Measurements from ENCODE around the gene FHOD1.

The FHOD1 gene

GRCh38 chr16:67229906-67230808, 17.1 kb downstream of the FHOD1 start:
- no peak overlapping the region for H3K4ac ChIP-seq (ENCODE audit: low read length)
- H2AK5ac ChIP-seq (ENCODE audit: low read depth, low read length): no peak overlapping the region
- H3K9ac ChIP-seq (ENCODE audit: low read depth, low read length, poor library complexity): no peak overlapping the region
- H3K14ac ChIP-seq (ENCODE audit: low read length): no peak overlapping the region
- H3K23ac ChIP-seq (ENCODE audit: low read depth, low read length, poor library complexity): peak overlapping the region; percentile 61
- H3K79me1 ChIP-seq (ENCODE audit: low read depth, low read length): peaks cover 7% of the 10 kb centered on the region
- H3K4me3 ChIP-seq (ENCODE audit: low read length in 2 of 2): no peak overlapping the region
- WGBS, 2 donors (ENCODE audit: extremely low coverage in 2 of 2, insufficient read length in 2 of 2, insufficient replicate concordance in 1 of 2): no CpG with 5 or more reads among the region's 32 CpGs
- H4K91ac ChIP-seq (ENCODE audit: low read depth, low read length, poor library complexity): no peak overlapping the region
- H2AFZ ChIP-seq (ENCODE audit: low read length): no peak overlapping the region
- H2BK120ac ChIP-seq (ENCODE audit: low read depth, low read length): no peak overlapping the region
- H4K8ac ChIP-seq (ENCODE audit: low read depth, low read length): peak overlapping the region; percentile 49
- H2BK12ac ChIP-seq (ENCODE audit: low read length): no peak overlapping the region
- no peak overlapping the region for H3K27ac ChIP-seq (replicated peaks; ENCODE audit: low read length)
- H3K4me2 ChIP-seq (ENCODE audit: insufficient read depth, low read length, poor library complexity, severe bottlenecking): no peak overlapping the region
- no peak for DNase-seq (ENCODE audit: low spot score)
- H2BK15ac ChIP-seq (ENCODE audit: low read length): no peak overlapping the region
- H3K27me3 ChIP-seq (ENCODE audit: control insufficient read depth in 3 of 3, insufficient read depth in 3 of 3, low read depth in 1 of 3, low read length in 3 of 3): peaks cover 0 to 2% (median 0%) of the 10 kb centered on the region in 3 experiments
- peaks cover 10 to 13% of the 10 kb centered on the region in 2 donors for H3K4me1 ChIP-seq (ENCODE audit: control insufficient read depth in 2 of 2, insufficient read depth in 1 of 2, low read depth in 1 of 2, low read length in 2 of 2)
- H2BK5ac ChIP-seq (ENCODE audit: low read length): no peak overlapping the region
- H3K36me3 ChIP-seq (replicated peaks in 1 of 2; ENCODE audit: control insufficient read depth in 2 of 2, insufficient read depth in 2 of 2, low read length in 2 of 2): peaks cover 31 to 63% of the 10 kb centered on the region in 2 donors
- no peak overlapping the region for H3K18ac ChIP-seq (ENCODE audit: low read length)
- no peaks in the 10 kb centered on the region for H3K9me3 ChIP-seq (replicated peaks in 1 of 2; ENCODE audit: control insufficient read depth in 2 of 2, insufficient read depth in 1 of 2, low read depth in 1 of 2, low read length in 2 of 2)

DNA sequence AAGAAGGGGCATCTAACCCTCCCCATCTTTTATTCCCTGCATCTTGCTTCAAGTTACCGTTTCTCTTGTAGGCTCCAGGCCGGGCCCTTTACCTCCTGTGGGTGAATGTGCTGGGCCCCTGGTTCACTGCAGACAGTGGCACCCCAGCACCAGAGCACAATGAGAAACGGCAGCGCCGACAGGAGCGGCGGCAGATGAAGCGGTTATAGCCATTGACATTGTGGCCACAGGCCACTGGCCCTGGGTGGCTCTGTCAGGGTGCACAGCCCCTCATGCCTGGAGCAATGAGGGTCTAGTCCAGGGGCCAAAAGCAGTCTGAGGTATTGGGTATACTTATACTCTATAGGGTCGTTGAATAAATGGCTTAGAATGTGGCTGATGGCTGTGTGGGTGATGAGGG, 18.4 kb downstream of the FHOD1 start:
- Histone ChIP-seq H3K9ac (ENCODE audit: low read depth, low read length, poor library complexity) (no peak overlapping the region), H3K4me3 (ENCODE audit: low read length in 2 of 2) (no peak overlapping the region), H2BK5ac (ENCODE audit: low read length) (no peak overlapping the region), H3K27me3 (ENCODE audit: control insufficient read depth in 3 of 3, insufficient read depth in 3 of 3, low read depth in 1 of 3, low read length in 3 of 3) (peaks cover 0 to 2% (median 0%) of the 10 kb centered on the region in 3 experiments), H2BK12ac (ENCODE audit: low read length) (no peak overlapping the region), H3K79me1 (ENCODE audit: low read depth, low read length) (peaks cover 7% of the 10 kb centered on the region), H3K18ac (ENCODE audit: low read length) (no peak overlapping the region), H2BK120ac (ENCODE audit: low read depth, low read length) (no peak overlapping the region), H4K91ac (ENCODE audit: low read depth, low read length, poor library complexity) (no peak overlapping the region), H3K4me2 (ENCODE audit: insufficient read depth, low read length, poor library complexity, severe bottlenecking) (no peak overlapping the region), H2AK5ac (ENCODE audit: low read depth, low read length) (no peak overlapping the region), H3K36me3 (replicated peaks in 1 of 2; ENCODE audit: control insufficient read depth in 2 of 2, insufficient read depth in 2 of 2, low read length in 2 of 2) (peaks cover 31 to 54% of the 10 kb centered on the region in 2 donors), H3K14ac (ENCODE audit: low read length) (no peak overlapping the region), H4K8ac (ENCODE audit: low read depth, low read length) (no peak overlapping the region), H3K9me3 (replicated peaks in 1 of 2; ENCODE audit: control insufficient read depth in 2 of 2, insufficient read depth in 1 of 2, low read depth in 1 of 2, low read length in 2 of 2) (no peaks in the 10 kb centered on the region), H3K27ac (replicated peaks; ENCODE audit: low read length) (no peak overlapping the region), H2BK15ac (ENCODE audit: low read length) (no peak overlapping the region), H3K4ac (ENCODE audit: low read length) (no peak overlapping the region), H3K4me1 (ENCODE audit: control insufficient read depth in 2 of 2, insufficient read depth in 1 of 2, low read depth in 1 of 2, low read length in 2 of 2) (peaks cover 10 to 13% of the 10 kb centered on the region in 2 donors), H3K23ac (ENCODE audit: low read depth, low read length, poor library complexity) (no peak overlapping the region), H2AFZ (ENCODE audit: low read length) (no peak overlapping the region)
- no CpG with 5 or more reads among the region's 9 CpGs for WGBS, 2 donors (ENCODE audit: extremely low coverage in 2 of 2, insufficient read length in 2 of 2, insufficient replicate concordance in 1 of 2)
- no peak for DNase-seq (ENCODE audit: low spot score)

DNA sequence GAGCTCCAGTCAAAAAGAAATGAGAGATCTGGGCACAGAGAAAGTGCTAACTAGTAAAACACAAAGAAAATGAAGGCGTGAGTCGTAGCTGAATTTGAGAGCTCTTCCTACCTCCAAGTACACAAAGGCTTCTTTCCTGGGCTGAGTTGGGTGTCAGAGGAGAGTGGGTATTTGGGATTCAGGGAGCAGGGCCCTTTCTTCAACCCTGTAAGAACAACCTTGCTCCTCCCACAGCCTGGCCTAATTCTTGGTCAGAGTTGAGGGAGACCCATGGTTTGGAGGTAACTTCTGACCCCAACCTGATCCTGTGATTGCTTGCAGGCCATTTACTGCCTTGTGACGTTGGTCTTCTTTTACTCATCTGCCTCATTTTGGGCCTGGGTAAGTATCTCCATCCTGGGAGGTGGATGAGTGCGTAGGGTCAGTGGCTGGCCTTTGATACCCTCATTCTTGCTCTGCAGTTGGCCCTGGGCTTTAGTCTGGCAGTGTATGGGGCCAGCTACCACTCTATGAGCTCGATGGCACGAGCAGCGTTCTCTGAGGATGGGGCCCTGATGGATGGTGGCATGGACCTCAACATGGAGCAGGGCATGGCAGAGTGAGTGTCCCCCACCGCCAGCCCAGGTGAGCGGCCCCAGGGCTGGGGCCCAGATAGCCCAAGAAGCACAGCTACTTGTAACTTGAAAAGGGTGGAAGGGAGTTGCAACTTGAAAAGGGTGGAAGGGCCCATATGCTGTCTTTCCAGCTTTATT, 19.1 kb downstream of the FHOD1 start:
- Histone ChIP-seq H2BK120ac (ENCODE audit: low read depth, low read length) (no peak overlapping the region), H4K8ac (ENCODE audit: low read depth, low read length) (no peak overlapping the region), H3K36me3 (replicated peaks in 1 of 2; ENCODE audit: control insufficient read depth in 2 of 2, insufficient read depth in 2 of 2, low read length in 2 of 2) (peaks cover 28 to 53% of the 10 kb centered on the region in 2 donors), H2AFZ (ENCODE audit: low read length) (no peak overlapping the region), H2BK12ac (ENCODE audit: low read length) (no peak overlapping the region), H2AK5ac (ENCODE audit: low read depth, low read length) (no peak overlapping the region), H2BK15ac (ENCODE audit: low read length) (no peak overlapping the region), H3K23ac (ENCODE audit: low read depth, low read length, poor library complexity) (peak overlapping the region; percentile 50), H3K4me2 (ENCODE audit: insufficient read depth, low read length, poor library complexity, severe bottlenecking) (peak overlapping the region; percentile 92), H3K4me3 (ENCODE audit: low read length in 2 of 2) (peak overlapping the region in 1 of 2 donors; percentile 80), H3K79me1 (ENCODE audit: low read depth, low read length) (peaks cover 7% of the 10 kb centered on the region), H3K4ac (ENCODE audit: low read length) (no peak overlapping the region), H4K91ac (ENCODE audit: low read depth, low read length, poor library complexity) (no peak overlapping the region), H3K4me1 (ENCODE audit: control insufficient read depth in 2 of 2, insufficient read depth in 1 of 2, low read depth in 1 of 2, low read length in 2 of 2) (peaks cover 10 to 13% of the 10 kb centered on the region in 2 donors), H3K9me3 (replicated peaks in 1 of 2; ENCODE audit: control insufficient read depth in 2 of 2, insufficient read depth in 1 of 2, low read depth in 1 of 2, low read length in 2 of 2) (no peaks in the 10 kb centered on the region), H2BK5ac (ENCODE audit: low read length) (no peak overlapping the region), H3K9ac (ENCODE audit: low read depth, low read length, poor library complexity) (no peak overlapping the region), H3K27ac (replicated peaks; ENCODE audit: low read length) (no peak overlapping the region), H3K18ac (ENCODE audit: low read length) (no peak overlapping the region), H3K27me3 (ENCODE audit: control insufficient read depth in 3 of 3, insufficient read depth in 3 of 3, low read depth in 1 of 3, low read length in 3 of 3) (peaks cover 0 to 2% (median 0%) of the 10 kb centered on the region in 3 experiments), H3K14ac (ENCODE audit: low read length) (no peak overlapping the region)
- no peak for DNase-seq (ENCODE audit: low spot score)
- WGBS, 2 donors (ENCODE audit: extremely low coverage in 2 of 2, insufficient read length in 2 of 2, insufficient replicate concordance in 1 of 2): no CpG with 5 or more reads among the region's 9 CpGs

- H3K4ac ChIP-seq (ENCODE audit: low read length): no peak overlapping the region
- H3K9ac ChIP-seq (ENCODE audit: low read depth, low read length, poor library complexity): peak overlapping the region; percentile 88
- H2AFZ ChIP-seq (ENCODE audit: low read length): peak overlapping the region; percentile 91
- H3K4me1 ChIP-seq (ENCODE audit: control insufficient read depth in 2 of 2, insufficient read depth in 1 of 2, low read depth in 1 of 2, low read length in 2 of 2): peaks cover 10 to 13% of the 10 kb centered on the region in 2 donors
- H3K4me3 ChIP-seq (ENCODE audit: low read length in 2 of 2): peak overlapping the region; percentile 80 to 97
- H3K27ac ChIP-seq (replicated peaks; ENCODE audit: low read length): no peak overlapping the region
- no peak overlapping the region for H3K23ac ChIP-seq (ENCODE audit: low read depth, low read length, poor library complexity)
- H2BK15ac ChIP-seq (ENCODE audit: low read length): no peak overlapping the region
- peaks cover 0 to 2% (median 0%) of the 10 kb centered on the region in 3 experiments for H3K27me3 ChIP-seq (ENCODE audit: control insufficient read depth in 3 of 3, insufficient read depth in 3 of 3, low read depth in 1 of 3, low read length in 3 of 3)
- DNase-seq (ENCODE audit: low spot score): no peak
- H4K91ac ChIP-seq (ENCODE audit: low read depth, low read length, poor library complexity): no peak overlapping the region
- no peak overlapping the region for H3K18ac ChIP-seq (ENCODE audit: low read length)
- no CpG with 5 or more reads among the region's 12 CpGs for WGBS, 2 donors (ENCODE audit: extremely low coverage in 2 of 2, insufficient read length in 2 of 2, insufficient replicate concordance in 1 of 2)
- peaks cover 7% of the 10 kb centered on the region for H3K79me1 ChIP-seq (ENCODE audit: low read depth, low read length)
- no peak overlapping the region for H2BK5ac ChIP-seq (ENCODE audit: low read length)
- peaks cover 28 to 51% of the 10 kb centered on the region in 2 donors for H3K36me3 ChIP-seq (replicated peaks in 1 of 2; ENCODE audit: control insufficient read depth in 2 of 2, insufficient read depth in 2 of 2, low read length in 2 of 2)
- H4K8ac ChIP-seq (ENCODE audit: low read depth, low read length): no peak overlapping the region
- no peak overlapping the region for H2AK5ac ChIP-seq (ENCODE audit: low read depth, low read length)
- H2BK120ac ChIP-seq (ENCODE audit: low read depth, low read length): no peak overlapping the region
- no peaks in the 10 kb centered on the region for H3K9me3 ChIP-seq (replicated peaks in 1 of 2; ENCODE audit: control insufficient read depth in 2 of 2, insufficient read depth in 1 of 2, low read depth in 1 of 2, low read length in 2 of 2)
- H3K4me2 ChIP-seq (ENCODE audit: insufficient read depth, low read length, poor library complexity, severe bottlenecking): peak overlapping the region; percentile 92
- H2BK12ac ChIP-seq (ENCODE audit: low read length): no peak overlapping the region
- H3K14ac ChIP-seq (ENCODE audit: low read length): no peak overlapping the region
These were observed 19.7 kb downstream of the FHOD1 start for GRCh38 chr16:67227567-67227921.

All from neuronal stem cell (in vitro differentiated cells).